Stimulated activated CD8-positive, alpha-beta memory T cell treated with anti-CD3 and anti-CD28 coated beads, Interleukin-15, amount 100 ng/mL, for 48 hours (primary cell): Measurements from ENCODE around the gene EYS.
"Not testable (repeated sequence)": the region's sequence is repeated elsewhere in the genome, so short reads cannot be mapped to it uniquely, and the experiment has no call there.

Experiments
- DNase-seq, 2 donors: peaks; one replicate each; pipeline ENCODE4 v3.0.0-alpha.2; 2020; ENCODE audit warnings: low read depth in 2 of 2

Gene EYS

DNA sequence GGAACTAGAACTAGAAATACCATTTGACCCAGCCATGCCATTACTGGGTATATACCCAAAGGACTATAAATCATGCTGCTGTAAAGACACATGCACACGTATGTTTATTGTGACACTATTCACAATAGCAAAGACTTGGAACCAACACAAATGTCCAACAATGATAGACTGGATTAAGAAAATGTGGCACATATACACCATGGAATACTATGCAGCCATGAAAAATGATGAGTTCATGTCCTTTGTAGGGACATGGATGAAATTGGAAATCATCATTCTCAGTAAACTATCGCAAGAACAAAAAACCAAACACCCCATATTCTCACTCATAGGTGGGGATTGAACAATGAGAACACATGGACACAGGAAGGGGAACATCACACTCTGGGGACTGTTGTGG lies 1968.8 kb downstream of the EYS start:
- not testable (repeated sequence) for DNase-seq

DNA sequence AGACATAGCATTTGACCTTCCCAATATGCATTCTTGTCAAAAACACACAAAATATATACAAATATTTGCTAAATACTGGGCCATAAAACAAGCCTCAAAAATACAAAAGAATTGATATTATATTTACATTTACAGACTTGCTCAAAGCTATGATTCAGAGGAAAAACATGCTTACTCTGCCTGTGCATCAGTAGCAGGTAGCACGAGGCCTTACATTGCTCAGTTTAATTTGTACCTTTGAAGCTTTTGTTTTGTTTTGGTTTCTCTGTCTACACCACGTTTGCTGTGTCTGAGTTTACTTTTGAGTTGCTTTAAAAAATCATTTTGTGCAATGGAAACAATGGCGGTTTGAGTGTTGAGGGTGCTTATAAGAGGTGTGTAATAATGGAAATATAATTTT lies 1972.1 kb downstream of the EYS start:
- no peak for DNase-seq

DNA sequence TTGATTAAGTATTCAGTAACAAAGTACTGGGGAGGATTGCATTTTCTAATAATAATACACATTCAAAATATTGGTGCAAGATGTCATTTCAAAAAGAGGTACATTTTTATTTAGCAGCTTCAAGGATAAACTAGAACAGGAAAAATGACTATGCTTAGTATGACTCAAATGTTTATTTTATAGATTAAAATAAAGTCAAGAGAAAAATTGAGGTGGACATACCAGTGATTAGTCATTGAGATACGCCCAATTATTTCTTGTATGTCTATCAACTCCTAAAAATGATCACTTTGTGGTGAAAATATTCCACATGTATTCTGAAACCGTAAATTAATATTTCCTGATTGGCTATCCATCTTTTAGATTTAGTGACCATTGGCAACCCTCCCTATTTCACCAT lies 1974.7 kb downstream of the EYS start:
- no peak for DNase-seq

DNA sequence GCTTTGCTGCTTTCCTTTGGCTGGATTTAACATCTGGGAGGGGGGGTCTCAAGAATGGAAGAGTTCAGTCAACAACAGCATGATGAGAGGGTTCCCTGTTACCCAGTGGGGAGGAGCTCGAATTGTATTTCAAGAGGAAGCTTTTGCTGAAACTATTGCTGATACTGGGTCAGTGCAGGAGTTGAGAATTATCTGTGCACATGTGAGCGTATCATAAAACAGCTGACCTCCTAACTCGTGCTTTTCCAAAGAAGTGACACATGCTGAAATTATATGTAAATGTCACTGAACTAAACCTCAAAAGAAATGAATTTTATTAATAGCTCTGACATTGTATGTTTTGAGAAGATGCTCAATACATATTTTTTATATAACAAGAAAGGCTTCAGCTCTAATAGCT lies 1975.1 kb downstream of the EYS start:
- DNase-seq: no peak

DNA sequence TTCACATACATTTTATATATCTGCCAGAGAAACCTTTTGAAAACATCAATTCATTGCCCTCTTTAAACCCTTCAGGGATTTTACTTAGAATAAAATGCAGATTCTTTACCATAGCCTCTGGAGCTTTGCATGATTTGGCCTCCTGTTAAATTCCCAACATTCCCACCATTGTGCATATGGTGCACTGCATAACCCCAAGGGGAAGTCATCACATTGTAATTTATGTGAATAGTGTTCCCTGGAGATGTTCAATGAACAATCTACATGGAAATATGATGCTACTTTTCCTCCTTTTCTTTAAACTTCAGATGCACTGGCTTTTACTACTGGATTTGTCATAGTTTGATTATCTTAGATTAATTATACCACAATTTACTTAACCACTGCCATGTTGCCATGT lies 1976.7 kb downstream of the EYS start:
- no peak for DNase-seq

DNA sequence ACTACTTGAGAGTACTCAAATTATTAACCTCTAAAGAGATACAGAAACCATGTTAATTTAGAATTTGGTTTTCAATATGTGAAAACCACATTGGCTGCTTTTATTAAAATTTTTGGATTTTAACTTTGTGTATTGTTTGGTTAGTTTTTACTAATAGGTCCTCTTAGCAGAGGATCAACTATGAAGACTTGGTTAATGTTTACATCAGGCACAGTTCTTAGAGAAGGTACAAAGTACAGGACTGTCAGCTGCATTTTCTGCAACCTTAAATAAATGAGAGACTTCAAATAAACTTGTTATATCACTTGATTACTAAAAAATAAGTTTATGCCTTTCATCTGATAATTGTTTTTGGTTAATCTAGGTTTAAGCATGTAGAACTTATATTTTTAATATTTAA lies 1982.3 kb downstream of the EYS start:
- DNase-seq: no peak

DNA sequence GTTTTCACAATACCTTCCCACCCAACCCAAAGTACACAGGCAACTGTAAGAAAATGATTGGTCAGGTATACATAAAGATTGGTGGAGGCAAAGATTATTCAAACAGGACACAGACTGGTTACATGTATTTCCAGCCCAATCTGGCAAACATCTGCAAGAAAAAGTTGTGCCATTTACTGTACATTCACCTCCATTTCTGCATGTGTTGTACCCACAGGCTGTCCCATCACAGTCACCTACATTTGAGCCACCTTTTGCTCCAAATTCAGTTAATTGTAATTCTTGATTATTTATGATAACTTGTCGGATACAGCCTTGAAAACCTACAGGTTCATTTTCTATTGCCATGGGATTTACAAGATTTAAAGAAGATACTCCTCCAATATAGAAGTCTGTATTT lies 1985.8 kb downstream of the EYS start:
- no peak for DNase-seq

DNA sequence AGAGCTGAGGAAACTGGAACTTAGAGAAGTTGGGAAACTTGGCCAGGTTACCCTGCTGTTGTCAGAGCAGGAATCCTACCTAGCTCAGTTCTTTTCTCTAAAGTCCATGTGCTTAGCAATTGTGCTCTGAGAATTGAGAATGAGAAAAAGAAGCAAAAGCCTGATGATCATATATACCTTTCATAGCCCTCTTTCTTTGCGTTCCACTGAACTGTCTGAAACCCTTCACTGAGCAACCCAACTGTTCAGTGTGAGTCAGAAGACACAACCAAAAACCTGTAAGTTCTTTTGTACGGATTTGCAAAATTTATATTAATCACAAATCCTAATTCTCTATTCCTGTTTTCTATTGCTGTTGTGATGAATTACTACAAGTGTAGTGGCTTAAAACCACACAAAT lies 1990.9 kb downstream of the EYS start:
- no peak for DNase-seq

DNA sequence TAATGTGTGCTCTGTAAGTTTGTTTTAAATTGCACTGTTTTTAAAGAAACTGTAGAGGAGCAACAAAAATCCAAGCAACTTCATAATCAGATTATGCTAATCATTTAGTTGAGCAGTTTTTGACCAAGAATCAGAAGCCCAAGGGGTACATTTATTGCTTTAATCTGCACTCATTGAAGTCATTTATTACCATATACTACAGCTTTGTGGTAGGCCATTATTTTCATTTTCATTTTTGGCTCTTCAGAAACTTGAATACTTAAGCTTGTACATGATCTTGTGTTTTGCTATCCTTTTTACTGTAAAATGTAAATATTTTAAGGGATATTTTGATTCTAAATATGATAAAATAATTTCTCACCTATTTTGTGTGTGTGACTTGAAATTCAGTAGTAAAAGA lies 1992.9 kb downstream of the EYS start:
- DNase-seq: no peak

DNA sequence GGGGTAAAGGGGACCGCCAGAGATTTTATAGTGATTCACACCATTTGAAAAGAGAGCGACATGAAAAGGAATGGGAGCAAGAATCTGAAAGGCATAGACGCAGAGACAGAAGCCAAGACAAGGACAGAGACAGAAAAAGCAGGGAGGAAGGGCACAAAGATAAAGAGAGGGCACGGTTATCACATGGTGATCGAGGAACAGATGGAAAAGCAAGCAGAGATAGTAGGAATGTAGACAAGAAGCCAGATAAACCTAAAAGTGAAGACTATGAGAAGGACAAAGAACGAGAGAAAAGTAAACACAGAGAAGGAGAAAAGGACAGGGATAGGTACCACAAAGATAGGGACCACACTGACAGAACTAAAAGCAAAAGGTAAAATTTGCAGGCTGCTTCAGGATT lies 1993.7 kb downstream of the EYS start:
- DNase-seq: no peak

DNA sequence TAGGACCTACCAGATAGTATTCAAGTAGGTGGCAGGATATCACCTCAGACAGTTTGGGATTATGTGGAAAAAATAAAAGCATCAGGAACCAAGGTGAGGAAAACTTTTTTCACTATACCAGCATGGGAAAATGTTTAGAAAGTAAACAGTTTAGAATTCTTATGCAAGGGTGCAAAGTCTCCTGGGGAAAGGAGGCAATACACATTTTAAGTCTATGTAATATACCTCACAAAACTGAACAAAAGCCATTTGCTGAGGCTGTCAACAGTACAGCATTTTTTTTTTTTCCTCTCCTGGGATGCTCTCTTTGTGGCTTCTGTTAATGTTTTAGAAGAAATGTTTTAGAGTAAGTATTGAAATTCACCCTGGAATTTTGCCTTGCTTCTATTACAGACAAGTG lies 1997.9 kb downstream of the EYS start:
- no peak for DNase-seq

DNA sequence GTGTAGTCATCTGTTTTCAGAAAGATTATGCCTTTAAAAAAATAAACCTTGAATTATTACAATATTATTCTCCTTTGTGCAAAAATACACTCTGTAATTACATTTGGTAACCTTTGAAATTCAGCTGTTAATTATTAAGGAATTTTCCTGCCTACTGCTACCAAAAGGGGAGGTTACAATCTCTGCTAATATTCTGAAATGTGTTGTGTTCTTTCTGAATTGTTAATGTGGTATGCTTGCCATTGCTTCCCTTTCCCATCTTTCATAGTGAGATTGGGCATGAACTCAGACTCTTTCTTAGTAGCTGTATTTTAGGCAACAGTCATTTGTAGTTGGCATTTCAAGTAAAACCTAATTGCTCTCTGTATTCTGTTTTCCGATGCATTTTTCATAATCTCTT lies 1998.4 kb downstream of the EYS start:
- no peak for DNase-seq

DNA sequence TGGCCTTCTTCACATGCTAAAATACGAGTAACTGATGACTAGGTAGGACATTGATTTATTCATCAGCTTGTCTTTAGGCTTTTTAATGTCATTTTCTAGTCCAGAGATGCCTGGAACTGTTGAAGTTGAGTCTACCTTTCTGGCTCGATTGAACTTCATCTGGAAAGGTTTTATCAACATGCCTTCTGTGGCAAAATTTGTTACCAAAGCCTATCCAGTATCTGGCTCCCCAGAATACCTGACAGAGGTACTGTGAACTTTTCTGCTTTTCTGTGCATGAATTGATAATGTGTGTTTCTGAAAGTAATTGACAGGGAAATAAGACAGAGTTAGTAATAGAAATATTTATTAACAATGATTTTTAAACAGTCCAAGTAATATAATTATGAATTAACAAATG lies 2000.4 kb downstream of the EYS start:
- no peak for DNase-seq

DNA sequence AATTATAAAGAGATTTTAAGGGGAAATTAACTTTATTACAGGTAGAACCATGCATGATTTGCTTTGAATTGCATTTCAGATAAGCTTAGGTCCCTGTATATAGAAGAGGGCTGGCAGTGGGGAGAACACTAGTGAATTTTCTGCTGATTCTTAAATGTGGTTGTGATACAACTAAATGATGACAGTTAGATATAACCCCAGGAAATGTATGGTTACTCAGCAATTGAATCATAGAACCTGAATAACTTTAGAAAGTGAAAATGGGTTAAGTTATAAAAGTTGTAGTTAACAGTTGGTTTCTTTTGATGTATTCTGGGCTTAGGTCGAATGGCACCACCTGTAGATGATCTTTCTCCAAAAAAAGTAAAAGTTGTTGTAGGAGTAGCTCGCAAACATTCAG lies 2001.3 kb downstream of the EYS start:
- DNase-seq: no peak

DNA sequence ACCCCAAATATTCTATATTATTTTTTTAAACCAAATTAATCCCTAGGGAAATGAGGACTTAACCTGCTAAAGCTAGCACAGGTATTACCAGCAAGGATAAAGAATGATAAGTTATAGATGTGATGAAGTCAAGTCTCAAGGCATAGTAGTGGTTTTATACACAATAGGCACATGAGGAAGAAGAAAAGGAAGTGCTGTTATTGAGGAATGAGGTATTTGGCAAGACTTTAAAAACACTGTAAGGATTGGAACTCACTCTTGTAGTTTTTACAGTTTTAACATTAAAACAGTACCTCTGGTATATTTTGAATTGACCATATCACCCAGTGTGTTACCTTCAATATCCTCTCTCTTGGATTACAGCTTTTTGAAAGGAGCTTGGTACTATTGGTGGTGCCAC lies 2016.8 kb downstream of the EYS start:
- no peak for DNase-seq

DNA sequence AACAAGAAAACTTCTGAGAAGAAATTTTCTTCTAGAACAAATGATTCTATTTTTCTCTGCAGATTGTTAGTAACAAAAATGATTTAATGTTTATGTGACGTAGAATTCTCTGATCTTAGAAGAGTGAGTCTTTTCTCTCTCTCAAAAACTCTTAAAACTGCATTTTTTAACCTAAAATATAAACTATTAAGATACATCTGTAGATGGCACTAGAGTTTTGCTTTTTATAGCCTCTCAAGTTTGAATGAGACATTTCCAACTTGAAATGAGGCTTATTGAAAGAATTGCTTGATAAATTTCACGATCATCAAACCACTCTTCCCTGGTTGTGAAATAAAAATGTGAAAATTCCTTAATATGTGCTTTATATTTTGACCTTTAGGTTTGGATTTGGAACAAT lies 2017.6 kb downstream of the EYS start:
- DNase-seq: no peak

DNA sequence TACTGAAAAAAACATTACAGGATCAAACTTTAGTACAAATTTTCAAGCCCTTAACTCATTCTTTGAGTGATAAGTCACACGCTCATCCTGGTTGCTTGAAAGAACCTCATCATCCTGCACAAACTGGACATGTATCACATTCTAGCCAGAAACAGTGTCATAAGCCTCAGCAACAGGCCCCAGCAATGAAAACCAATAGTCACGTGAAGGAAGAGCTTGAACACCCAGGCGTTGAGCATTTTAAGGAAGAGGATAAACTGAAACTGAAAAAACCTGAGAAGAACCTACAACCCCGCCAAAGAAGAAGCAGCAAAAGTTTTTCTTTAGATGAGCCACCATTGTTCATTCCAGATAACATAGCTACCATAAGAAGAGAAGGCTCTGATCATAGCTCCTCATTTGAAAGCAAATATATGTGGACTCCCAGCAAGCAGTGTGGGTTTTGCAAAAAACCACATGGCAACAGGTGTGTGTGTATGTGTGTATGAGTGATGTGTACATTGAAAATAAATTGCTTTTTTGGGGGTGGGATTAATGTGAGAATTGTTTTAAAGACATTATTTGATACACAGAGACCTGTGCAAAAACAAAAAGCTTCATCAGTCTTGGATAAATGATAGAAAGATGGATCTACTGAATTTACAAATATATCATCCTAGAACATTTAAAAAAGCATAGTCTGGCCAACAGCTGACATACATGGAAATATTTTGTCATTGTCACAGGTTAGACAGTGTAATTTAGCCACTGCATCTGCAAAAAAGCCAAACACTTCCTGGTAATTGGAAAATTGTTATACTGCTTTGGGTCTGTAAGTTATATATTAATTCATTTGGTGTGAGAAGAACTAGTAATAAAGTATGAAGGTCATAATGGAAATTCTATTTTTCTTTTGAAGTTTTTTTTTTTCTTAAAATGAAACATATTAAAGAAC lies 2021.3 kb downstream of the EYS start:
- DNase-seq: no peak

DNA sequence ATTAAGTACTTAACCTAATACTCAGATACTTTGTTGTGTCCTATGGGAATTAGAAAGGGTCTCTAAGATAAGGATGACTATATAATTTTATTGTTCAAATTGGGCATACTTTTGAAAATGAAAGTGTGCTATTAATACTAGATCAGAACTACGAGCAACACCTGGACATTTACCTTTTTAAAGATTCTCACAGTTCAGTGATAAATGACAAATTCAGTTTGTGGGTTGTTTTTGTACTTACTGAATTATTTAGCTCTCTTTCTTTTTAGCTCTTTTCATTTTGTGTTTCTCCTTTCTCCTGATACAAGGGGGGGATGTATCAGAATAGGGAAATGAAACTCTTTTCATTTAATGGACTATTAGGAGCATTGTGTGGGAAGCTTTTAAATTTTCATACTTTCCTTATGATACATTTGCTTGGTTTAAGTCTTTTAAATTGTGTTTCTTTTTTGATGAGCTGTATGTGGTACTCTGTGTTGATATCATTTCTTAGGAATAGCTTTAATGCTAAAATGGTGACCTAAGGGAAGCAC lies 2023.9 kb downstream of the EYS start:
- no peak for DNase-seq

DNA sequence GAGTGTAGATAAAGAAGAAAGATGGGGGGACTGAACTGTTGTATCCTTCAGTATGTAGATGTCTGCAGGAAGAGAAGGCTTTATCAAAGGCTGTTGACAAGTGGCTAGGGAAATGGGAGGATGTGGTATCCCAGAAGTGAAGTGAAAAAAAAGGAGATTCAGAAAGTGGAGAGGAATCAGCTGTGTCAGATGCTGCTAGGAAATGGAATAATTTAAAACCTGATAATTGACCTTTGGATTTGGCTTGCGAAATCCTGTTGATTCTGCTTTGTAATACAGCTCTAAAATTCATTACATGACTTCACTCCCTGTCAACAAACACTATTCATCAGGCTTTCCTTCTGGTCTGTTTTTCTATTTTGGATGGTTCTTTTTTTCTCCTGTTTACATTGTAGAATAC lies 2029.7 kb downstream of the EYS start:
- no peak for DNase-seq

DNA sequence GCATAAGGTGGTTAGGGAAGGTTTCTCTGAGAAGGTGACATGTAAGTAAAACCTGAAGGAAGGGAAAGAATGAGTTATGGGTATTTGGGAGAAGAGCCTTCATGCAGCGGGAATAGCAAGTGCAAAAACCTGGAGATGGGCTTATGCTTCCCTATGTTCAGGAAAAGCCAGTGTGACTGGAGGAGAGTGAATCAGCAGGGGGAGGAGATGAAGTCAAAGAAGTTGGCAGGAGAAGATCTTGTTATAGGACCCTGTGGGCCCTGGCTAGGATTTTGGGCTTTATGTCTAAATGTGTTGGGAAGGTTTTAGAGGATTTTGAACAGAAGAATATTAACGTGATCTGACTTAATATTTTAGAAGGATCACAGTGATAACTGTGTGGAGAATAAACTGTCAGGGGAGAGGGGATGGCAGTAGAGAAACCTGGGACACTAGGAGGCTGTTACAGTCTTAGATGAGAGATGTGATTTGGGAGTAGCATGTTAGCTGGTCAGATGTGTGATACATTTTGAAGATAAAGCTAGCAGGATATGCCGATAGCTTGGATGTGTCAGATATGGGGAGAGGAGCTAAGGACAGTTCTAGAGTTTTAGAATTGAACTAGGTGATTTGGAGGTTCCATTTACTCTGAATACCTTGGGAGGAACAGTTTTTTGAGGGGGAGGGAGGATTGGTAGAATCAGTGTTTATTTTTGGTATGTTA lies 2030.5 kb downstream of the EYS start:
- no peak for DNase-seq

DNA sequence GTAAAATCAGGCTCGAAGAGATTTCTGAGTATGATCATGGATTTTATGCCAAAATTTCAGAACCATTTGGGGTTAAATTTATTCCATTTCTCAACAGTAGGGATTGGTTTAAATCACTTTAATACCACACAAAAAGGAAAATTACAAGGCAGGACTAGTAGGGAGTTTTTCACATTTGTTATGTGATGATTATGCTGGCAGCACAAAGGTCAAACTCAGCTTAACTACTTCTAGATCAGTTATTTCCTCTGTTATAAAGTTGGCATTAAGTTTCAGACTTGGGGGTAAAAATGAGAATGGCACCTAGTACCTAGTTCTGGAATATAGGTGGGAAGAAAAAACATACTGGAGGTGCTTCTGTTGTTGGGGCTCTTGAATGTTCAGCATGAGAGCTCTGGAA lies 2031.9 kb downstream of the EYS start:
- no peak for DNase-seq

DNA sequence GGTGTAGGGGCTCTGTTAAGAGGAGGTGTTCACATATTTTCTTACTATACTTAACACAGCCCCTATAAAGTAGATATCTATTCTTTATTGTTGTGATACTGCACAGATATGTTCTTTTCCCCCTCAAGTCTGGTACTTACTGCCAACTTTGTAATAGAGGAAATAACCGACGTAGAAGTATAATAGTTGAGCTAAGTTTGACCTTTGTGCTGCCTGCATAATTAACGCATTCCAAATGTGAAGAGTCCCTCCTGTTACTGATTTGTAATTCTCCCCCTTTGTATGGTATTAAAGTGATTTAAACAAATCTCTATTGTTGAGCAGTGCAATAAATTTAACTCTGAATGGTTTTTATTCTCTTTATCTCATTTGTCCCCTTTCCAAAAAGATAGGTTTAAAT lies 2032.4 kb downstream of the EYS start:
- DNase-seq: no peak

DNA sequence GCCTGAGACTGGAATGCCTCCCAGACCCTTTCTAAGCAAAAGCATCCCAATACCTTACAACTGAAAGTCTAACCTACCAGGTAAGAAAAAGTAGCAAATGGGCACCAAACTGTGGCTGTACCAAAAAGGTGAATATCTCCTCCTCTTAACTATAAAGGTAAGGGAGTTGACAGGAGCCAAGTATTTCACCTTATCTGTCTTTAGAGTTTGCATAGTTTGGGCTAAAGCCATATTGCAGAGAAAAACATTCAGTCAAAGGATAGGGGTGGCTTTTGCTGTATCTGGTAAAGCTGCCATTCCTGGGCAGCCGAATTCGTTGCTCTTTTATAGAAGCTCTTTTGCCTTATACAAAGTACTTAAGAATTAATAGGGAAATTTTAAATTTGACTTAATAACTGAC lies 2033.3 kb downstream of the EYS start:
- no peak for DNase-seq
